CD14-positive monocyte (primary cell): ENCODE measurements around the gene SEC22A. TPM values are rescaled to one million over a fixed set of nuclear protein-coding genes. Genes with fewer than 3 reads are reported as not detected.

Experiments
- DNase-seq, 3 donors: peaks; one replicate each; pipeline ENCODE4 v3.0.0-alpha.2; 2011 to 2022
- H2AFZ ChIP-seq: 2 replicates; pipeline ENCODE4 v1.6.0; 2012; ENCODE audit warnings: mild to moderate bottlenecking, low read depth, low read length, inconsistent platforms; ENCODE audit not compliant: insufficient read depth, poor library complexity, severe bottlenecking
- H3K27ac ChIP-seq, 2 donors: 1 replicate in 1 of 2; 2 replicates in 1 of 2; pipeline ENCODE4 v1.5.1; 2012 to 2013; ENCODE audit warnings: low read length in 2 of 2, control low read depth in 1 of 2, inconsistent platforms in 1 of 2, low read depth in 1 of 2, mild to moderate bottlenecking in 1 of 2
- H3K27me3 ChIP-seq, 2 donors: one replicate each; pipeline versions ENCODE4 v1.6.0 to v1.6.1; 2011 to 2013; ENCODE audit warnings: low read length in 2 of 2; ENCODE audit not compliant: control insufficient read depth in 2 of 2, insufficient read depth in 2 of 2
- H3K36me3 ChIP-seq, 2 donors: replicated peaks in 1 of 2; 1 replicate in 1 of 2; 2 replicates in 1 of 2; pipeline versions ENCODE4 v1.5.1 to v1.6.1; 2012 to 2013; ENCODE audit warnings: low read length in 2 of 2, control low read depth in 1 of 2, inconsistent platforms in 1 of 2, mild to moderate bottlenecking in 1 of 2; ENCODE audit not compliant: insufficient read depth in 2 of 2, control insufficient read depth in 1 of 2
- H3K4me1 ChIP-seq, 2 donors: 1 replicate in 1 of 2; 2 replicates in 1 of 2; pipeline versions ENCODE4 v1.5.1 to v1.6.1; 2012 to 2013; ENCODE audit warnings: low read length in 2 of 2, control low read depth in 1 of 2, inconsistent platforms in 1 of 2, mild to moderate bottlenecking in 1 of 2, moderate library complexity in 1 of 2; ENCODE audit not compliant: insufficient read depth in 2 of 2, control insufficient read depth in 1 of 2
- H3K4me2 ChIP-seq: replicated peaks from 2 replicates; pipeline ENCODE3; 2012; ENCODE audit warnings: low read length, moderate library complexity, mild to moderate bottlenecking; ENCODE audit not compliant: poor library complexity, severe bottlenecking; ENCODE audit errors: extremely low read depth
- H3K4me3 ChIP-seq, 3 experiments: fragments of 200-600 bp in 1 of 3; sonication (generic) in 1 of 3; replicated peaks in 1 of 3; 1 replicate in 2 of 3; 2 replicates in 1 of 3; pipeline ENCODE4 v1.5.1; 2011 to 2013; ENCODE audit warnings: low read length in 3 of 3, mild to moderate bottlenecking in 3 of 3, control low read depth in 2 of 3, low read depth in 2 of 3, inconsistent platforms in 1 of 3, moderate library complexity in 1 of 3
- H3K79me2 ChIP-seq: 2 replicates; pipeline ENCODE4 v1.6.0; 2012; ENCODE audit warnings: mild to moderate bottlenecking, control low read depth, inconsistent platforms, low read length, moderate library complexity; ENCODE audit not compliant: insufficient read depth
- H3K9ac ChIP-seq: 2 replicates; pipeline ENCODE4 v1.6.0; 2017; ENCODE audit warnings: low read length, mild to moderate bottlenecking; ENCODE audit not compliant: insufficient read depth, poor library complexity, severe bottlenecking
- H3K9me3 ChIP-seq, 2 donors: replicated peaks in 1 of 2; 1 replicate in 1 of 2; 2 replicates in 1 of 2; pipeline versions ENCODE4 v1.5.1 to v1.6.1; 2012 to 2013; ENCODE audit warnings: low read length in 2 of 2, control low read depth in 1 of 2; ENCODE audit not compliant: control insufficient read depth in 1 of 2, insufficient read depth in 1 of 2
- H4K20me1 ChIP-seq: 2 replicates; pipeline ENCODE4 v1.6.0; 2012; ENCODE audit warnings: mild to moderate bottlenecking, low read length, control low read depth, moderate library complexity; ENCODE audit not compliant: insufficient read depth
- H3K27ac Mint-ChIP-seq, 7 donors: one replicate each; pipeline ENCODE4 v1.8.0; 2020; ENCODE audit warnings: mild to moderate bottlenecking in 7 of 7, mixed read lengths in 7 of 7, moderate library complexity in 6 of 7, inconsistent platforms in 2 of 7
- H3K27me3 Mint-ChIP-seq, 3 donors: one replicate each; pipeline ENCODE4 v1.8.0; 2021 to 2022; ENCODE audit warnings: low read depth in 3 of 3, mild to moderate bottlenecking in 3 of 3, mixed read lengths in 3 of 3, moderate library complexity in 3 of 3, inconsistent platforms in 1 of 3
- H3K36me3 Mint-ChIP-seq, 2 donors: one replicate each; pipeline ENCODE4 v1.8.0; 2020; ENCODE audit warnings: mixed read lengths in 2 of 2, inconsistent platforms in 1 of 2, mild to moderate bottlenecking in 1 of 2
- H3K4me1 Mint-ChIP-seq: one replicate; pipeline ENCODE4 v1.8.0; 2020; ENCODE audit warnings: mild to moderate bottlenecking, mixed read lengths
- H3K4me3 Mint-ChIP-seq, 2 donors: one replicate each; pipeline ENCODE4 v1.8.0; 2020; ENCODE audit warnings: mild to moderate bottlenecking in 2 of 2, mixed read lengths in 2 of 2, moderate library complexity in 1 of 2
- H3K9me3 Mint-ChIP-seq, 7 donors: one replicate each; pipeline ENCODE4 v1.8.0; 2020 to 2022; ENCODE audit warnings: mixed read lengths in 7 of 7, mild to moderate bottlenecking in 6 of 7, moderate library complexity in 6 of 7, inconsistent platforms in 2 of 7
- WGBS: methylation state at CpG from one replicate; pipeline ENCODE4 v1.1.5; 2013; ENCODE audit warnings: missing lambda C conversion rate; ENCODE audit not compliant: insufficient coverage; 5-methylcytosine and 5-hydroxymethylcytosine counted together
- intact Hi-C, 2 donors: fragments of 100-400 bp; cut with micrococcal nuclease; formaldehyde crosslinking; loops; one replicate each; pipeline versions ENCODE4 v1.15.0 to v1.15.1; 2023
- polyA plus RNA-seq, 3 donors: library from polyadenylated mRNA; depleted of rRNA in 1 of 3; unstranded in 2 of 3; stranded (reverse) in 1 of 3; fragments of 300-500 nt in 2 of 3; fragments of >200 nt in 1 of 3; fragmentation: Illumina TruSeq in 2 of 3; gene quantifications; 1 replicate in 2 of 3; 2 replicates in 1 of 3; pipeline ENCODE4 v1.2.3, GENCODE V29; 2012 to 2021
- TF ChIP-seq, protein P1 (sequence below): fragments of 200-600 bp; IDR thresholded peaks from one replicate; pipeline ENCODE4 v1.8.0; 2022; ENCODE audit warnings: antibody characterized with exemption, mild to moderate bottlenecking

SEC22A gene
- polyA plus RNA-seq, 3 donors = 6.4 to 11.0 (median 8.8) TPM

DNA sequence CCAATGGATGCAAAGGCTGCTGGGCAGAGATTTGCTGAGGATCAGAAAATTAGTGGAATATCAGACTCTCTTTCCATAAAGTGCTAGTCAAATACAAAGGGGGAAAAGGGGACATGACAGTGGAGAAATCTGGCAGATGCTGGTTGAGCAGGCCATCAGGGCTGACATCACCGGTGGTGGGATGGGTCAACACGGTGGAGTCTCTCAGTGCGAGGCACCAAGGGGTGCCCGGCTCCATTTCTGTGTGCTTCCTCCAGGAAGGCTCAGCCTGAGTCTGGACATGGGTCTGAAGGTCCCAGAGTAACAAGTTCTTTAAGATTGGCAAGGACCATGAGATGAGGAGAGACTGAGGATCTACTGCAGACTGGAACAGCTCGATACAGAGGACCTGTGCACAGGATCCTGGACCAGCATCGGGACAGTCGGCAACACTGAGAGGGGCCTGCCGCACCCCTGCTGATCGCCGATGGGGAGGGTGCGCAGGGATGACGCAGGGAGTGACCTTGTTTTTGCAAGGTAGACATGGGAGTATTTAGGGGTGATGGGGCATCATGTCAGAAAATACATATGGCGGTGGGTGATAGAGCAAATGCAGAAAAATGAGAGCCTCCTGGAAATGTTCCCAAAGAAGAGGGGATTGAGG lies 92.7 kb downstream of the SEC22A start:
- TF ChIP-seq, protein P1, sequence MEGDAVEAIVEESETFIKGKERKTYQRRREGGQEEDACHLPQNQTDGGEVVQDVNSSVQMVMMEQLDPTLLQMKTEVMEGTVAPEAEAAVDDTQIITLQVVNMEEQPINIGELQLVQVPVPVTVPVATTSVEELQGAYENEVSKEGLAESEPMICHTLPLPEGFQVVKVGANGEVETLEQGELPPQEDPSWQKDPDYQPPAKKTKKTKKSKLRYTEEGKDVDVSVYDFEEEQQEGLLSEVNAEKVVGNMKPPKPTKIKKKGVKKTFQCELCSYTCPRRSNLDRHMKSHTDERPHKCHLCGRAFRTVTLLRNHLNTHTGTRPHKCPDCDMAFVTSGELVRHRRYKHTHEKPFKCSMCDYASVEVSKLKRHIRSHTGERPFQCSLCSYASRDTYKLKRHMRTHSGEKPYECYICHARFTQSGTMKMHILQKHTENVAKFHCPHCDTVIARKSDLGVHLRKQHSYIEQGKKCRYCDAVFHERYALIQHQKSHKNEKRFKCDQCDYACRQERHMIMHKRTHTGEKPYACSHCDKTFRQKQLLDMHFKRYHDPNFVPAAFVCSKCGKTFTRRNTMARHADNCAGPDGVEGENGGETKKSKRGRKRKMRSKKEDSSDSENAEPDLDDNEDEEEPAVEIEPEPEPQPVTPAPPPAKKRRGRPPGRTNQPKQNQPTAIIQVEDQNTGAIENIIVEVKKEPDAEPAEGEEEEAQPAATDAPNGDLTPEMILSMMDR = no peak
- 99% methylated on average over 10 of the region's 13 CpGs for WGBS
- Histone ChIP-seq H3K79me2 (no peaks in the 10 kb centered on the region), H3K4me1 (no peaks in the 10 kb centered on the region), H4K20me1 (no peaks in the 10 kb centered on the region), H3K27me3 (no peaks in the 10 kb centered on the region), H3K36me3 (no peaks in the 10 kb centered on the region), H3K9ac (no peak overlapping the region), H3K27ac (no peak overlapping the region), H3K9me3 (no peaks in the 10 kb centered on the region), H3K4me3 (no peak overlapping the region), H2AFZ (no peak overlapping the region), H3K4me2 (no peak overlapping the region)
- intact Hi-C loops = no loop called here
- H3K9me3 Mint-ChIP-seq = peaks cover 0 to 3% (median 0%) of the 10 kb centered on the region in 7 donors
- H3K36me3 Mint-ChIP-seq = no peaks in the 10 kb centered on the region
- H3K4me1 Mint-ChIP-seq = peaks cover 4% of the 10 kb centered on the region
- H3K27me3 Mint-ChIP-seq = peaks cover 2 to 11% (median 6%) of the 10 kb centered on the region in 3 donors
- DNase-seq = no peak
- H3K4me3 Mint-ChIP-seq = no peak overlapping the region
- no peak overlapping the region for H3K27ac Mint-ChIP-seq

DNA sequence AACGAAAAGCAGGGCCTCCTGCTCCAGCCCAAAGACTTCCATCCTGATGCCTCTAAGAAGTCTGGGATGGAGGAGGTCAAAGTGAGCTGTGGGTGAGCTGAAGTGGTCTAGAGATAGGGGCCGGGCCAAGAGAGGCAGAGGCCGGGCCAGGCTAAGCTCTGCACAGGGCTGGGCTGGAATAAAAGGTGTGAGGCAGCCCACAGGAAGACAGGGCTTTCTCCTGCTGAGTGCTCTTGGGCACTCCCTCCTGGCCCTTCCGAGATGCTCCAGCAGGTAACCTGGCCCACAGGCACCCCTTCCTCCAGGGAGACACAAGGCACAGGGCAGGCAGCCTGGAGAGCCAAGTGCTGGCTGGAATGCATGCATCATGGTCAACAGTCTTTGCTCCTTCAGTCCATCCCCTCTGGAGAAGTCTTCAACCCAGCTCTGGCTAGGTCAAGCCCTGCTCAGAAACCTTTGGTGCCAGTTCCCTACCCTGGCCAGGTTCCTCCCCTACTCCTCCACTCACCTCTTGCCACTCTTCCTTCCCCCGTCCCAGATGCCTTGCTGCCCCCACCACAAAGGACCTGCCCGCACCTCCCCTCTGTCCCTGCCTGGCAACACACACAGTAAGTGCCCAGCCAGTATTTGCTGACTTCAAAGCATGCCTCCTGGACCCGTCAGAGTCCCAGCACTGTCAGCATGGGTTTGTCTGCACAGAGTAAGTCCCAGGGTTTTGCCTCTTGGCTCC lies 93.6 kb downstream of the SEC22A start:
- H3K4me3 ChIP-seq = no peak overlapping the region
- no peaks in the 10 kb centered on the region for H3K36me3 ChIP-seq
- no peaks in the 10 kb centered on the region for H3K27me3 ChIP-seq
- no peak overlapping the region for H3K4me2 ChIP-seq
- Mint-ChIP-seq H3K36me3 (no peaks in the 10 kb centered on the region), H3K27ac (no peak overlapping the region), H3K4me3 (no peak overlapping the region), H3K27me3 (peaks cover 4 to 11% (median 4%) of the 10 kb centered on the region in 3 donors), H3K9me3 (peaks cover 0 to 3% (median 0%) of the 10 kb centered on the region in 7 donors), H3K4me1 (peaks cover 4% of the 10 kb centered on the region)
- no peak for DNase-seq
- no peaks in the 10 kb centered on the region for H3K79me2 ChIP-seq
- no peaks in the 10 kb centered on the region for H3K4me1 ChIP-seq
- H3K27ac ChIP-seq = no peak overlapping the region
- intact Hi-C loops = no loop called here
- H3K9me3 ChIP-seq = no peaks in the 10 kb centered on the region
- WGBS = 79% methylated on average over 6 of the region's 7 CpGs
- TF ChIP-seq, protein P1 = no peak
- H3K9ac ChIP-seq = no peak overlapping the region
- no peak overlapping the region for H2AFZ ChIP-seq
- H4K20me1 ChIP-seq = no peaks in the 10 kb centered on the region
